ENCODE measurements around the gene ATF6B.
"Not testable (repeated sequence)": the region's sequence is repeated elsewhere in the genome, so short reads cannot be mapped to it uniquely, and the experiment has no call there.

The ATF6B gene

GRCh38 chr6:32108727-32109113 lies 19.3 kb downstream of the ATF6B start:
- DNase-seq (ENCODE audit: insufficient read length, low spot score) (no peak), FAIRE-seq (no peak)

GRCh38 chr6:32108094-32108627 lies 19.9 kb downstream of the ATF6B start:
- DNase-seq (ENCODE audit: insufficient read length, low spot score) (no peak), FAIRE-seq (no peak)

- DNase-seq (ENCODE audit: insufficient read length, low spot score) (no peak), FAIRE-seq (no peak)
These were observed 20.6 kb downstream of the ATF6B start for GRCh38 chr6:32107406-32107805.

- FAIRE-seq (no peak), DNase-seq (ENCODE audit: insufficient read length, low spot score) (no peak)
These were observed 22.6 kb downstream of the ATF6B start for GRCh38 chr6:32105433-32105832.

- FAIRE-seq: no peak
- DNase-seq (ENCODE audit: insufficient read length, low spot score): no peak
These were observed 25.8 kb downstream of the ATF6B start for GRCh38 chr6:32102255-32102654.

GRCh38 chr6:32100251-32100650 lies 27.8 kb downstream of the ATF6B start:
- FAIRE-seq; DNase-seq (ENCODE audit: insufficient read length, low spot score): not testable (repeated sequence)

GRCh38 chr6:32097364-32097763 lies 30.7 kb downstream of the ATF6B start:
- no peak for FAIRE-seq
- no peak for DNase-seq (ENCODE audit: insufficient read length, low spot score)

GRCh38 chr6:32096394-32097258 lies 31.4 kb downstream of the ATF6B start:
- DNase-seq (ENCODE audit: insufficient read length, low spot score) (no peak), FAIRE-seq (no peak)

GRCh38 chr6:32096087-32096393 lies 32.0 kb downstream of the ATF6B start:
- DNase-seq (ENCODE audit: insufficient read length, low spot score): no peak

GRCh38 chr6:32095338-32096086 lies 32.5 kb downstream of the ATF6B start:
- DNase-seq (ENCODE audit: insufficient read length, low spot score) (no peak), FAIRE-seq (no peak)

More at GRCh38 chr6:32096087-32096393, 32.0 kb downstream of the ATF6B start:
- no peak for FAIRE-seq

GRCh38 chr6:32092760-32093497 lies 35.1 kb downstream of the ATF6B start:
- FAIRE-seq: no peak
- no peak for DNase-seq (ENCODE audit: insufficient read length, low spot score)

- FAIRE-seq (no peak), DNase-seq (ENCODE audit: insufficient read length, low spot score) (no peak)
These were observed 38.8 kb downstream of the ATF6B start for GRCh38 chr6:32089082-32089828.

GRCh38 chr6:32088487-32089049 lies 39.5 kb downstream of the ATF6B start:
- no peak for FAIRE-seq
- no peak for DNase-seq (ENCODE audit: insufficient read length, low spot score)

GRCh38 chr6:32087574-32088486 lies 40.2 kb downstream of the ATF6B start:
- DNase-seq (ENCODE audit: insufficient read length, low spot score): peak; percentile 74
- no peak for FAIRE-seq

- FAIRE-seq: peak; percentile 61
- peak; percentile 74 for DNase-seq (ENCODE audit: insufficient read length, low spot score)
These were observed 41.1 kb downstream of the ATF6B start for GRCh38 chr6:32086661-32087573.

GRCh38 chr6:32085759-32086459 lies 42.1 kb downstream of the ATF6B start:
- no peak for DNase-seq (ENCODE audit: insufficient read length, low spot score)
- no peak for FAIRE-seq

- FAIRE-seq (no peak), DNase-seq (ENCODE audit: insufficient read length, low spot score) (no peak)
These were observed 43.3 kb downstream of the ATF6B start for GRCh38 chr6:32084780-32085179.
